Fibroblast of pulmonary artery (primary cell): ENCODE measurements around the gene PXYLP1.

Experiments
- DNase-seq: peaks from one replicate; pipeline ENCODE4 v3.0.0-alpha.2; 2010; ENCODE audit warnings: low read depth
- H3K4me3 ChIP-seq: replicated peaks from 2 replicates; pipeline ENCODE4 v1.5.1; 2011; ENCODE audit warnings: low read depth, mild to moderate bottlenecking, control low read depth, low read length, moderate library complexity
- TF ChIP-seq, protein P1 (sequence below): IDR thresholded peaks from 2 replicates; pipeline ENCODE4 v1.5.1; 2011; ENCODE audit warnings: mild to moderate bottlenecking, control low read depth, low read length, inconsistent platforms; ENCODE audit errors: missing control alignments

The PXYLP1 gene

GRCh38 chr3:141275032-141275422 is 43.4 kb downstream of the PXYLP1 start:
- no peak overlapping the region for H3K4me3 ChIP-seq
- TF ChIP-seq, protein P1, sequence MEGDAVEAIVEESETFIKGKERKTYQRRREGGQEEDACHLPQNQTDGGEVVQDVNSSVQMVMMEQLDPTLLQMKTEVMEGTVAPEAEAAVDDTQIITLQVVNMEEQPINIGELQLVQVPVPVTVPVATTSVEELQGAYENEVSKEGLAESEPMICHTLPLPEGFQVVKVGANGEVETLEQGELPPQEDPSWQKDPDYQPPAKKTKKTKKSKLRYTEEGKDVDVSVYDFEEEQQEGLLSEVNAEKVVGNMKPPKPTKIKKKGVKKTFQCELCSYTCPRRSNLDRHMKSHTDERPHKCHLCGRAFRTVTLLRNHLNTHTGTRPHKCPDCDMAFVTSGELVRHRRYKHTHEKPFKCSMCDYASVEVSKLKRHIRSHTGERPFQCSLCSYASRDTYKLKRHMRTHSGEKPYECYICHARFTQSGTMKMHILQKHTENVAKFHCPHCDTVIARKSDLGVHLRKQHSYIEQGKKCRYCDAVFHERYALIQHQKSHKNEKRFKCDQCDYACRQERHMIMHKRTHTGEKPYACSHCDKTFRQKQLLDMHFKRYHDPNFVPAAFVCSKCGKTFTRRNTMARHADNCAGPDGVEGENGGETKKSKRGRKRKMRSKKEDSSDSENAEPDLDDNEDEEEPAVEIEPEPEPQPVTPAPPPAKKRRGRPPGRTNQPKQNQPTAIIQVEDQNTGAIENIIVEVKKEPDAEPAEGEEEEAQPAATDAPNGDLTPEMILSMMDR = no peak
- no peak for DNase-seq

DNA sequence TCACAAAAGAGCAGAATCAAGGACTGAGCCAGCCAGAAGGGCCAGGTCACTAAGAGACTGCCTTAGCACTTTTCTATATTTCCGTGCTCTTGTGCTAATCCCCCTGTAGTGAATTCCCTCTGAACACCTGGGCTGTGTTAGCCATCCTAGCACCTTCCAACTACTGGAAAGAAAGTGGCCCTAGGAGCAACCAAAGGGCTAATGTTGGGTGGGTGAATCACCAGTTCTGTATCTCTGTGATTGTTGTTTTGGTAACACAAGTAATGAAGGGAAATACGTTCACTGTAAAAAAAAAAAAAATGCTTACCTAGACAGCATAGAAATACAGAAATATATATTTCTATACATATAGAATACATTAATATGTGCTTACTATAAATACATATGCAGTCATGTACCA is 43.9 kb downstream of the PXYLP1 start:
- H3K4me3 ChIP-seq = no peak overlapping the region
- no peak for DNase-seq
- TF ChIP-seq, protein P1 = no peak

DNA sequence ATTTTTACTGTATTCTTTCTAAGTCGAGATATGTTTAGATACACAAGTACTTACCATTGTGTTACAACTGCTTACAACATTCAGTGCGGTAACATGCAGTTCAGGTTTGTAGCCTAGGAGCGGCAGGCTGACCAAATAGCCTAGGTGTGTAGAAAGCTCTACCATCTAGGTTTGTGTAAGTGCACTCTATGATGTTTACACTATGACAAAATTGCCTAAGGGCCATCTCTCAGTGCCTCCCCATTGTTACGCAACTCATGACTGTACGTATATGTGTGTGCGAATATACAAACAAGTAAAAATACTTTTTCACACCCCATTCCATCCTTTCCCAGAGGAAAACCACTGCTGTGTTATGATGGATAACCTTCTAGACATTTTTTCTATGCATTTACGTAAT is 44.3 kb downstream of the PXYLP1 start:
- TF ChIP-seq, protein P1 = no peak
- H3K4me3 ChIP-seq = no peak overlapping the region
- DNase-seq = peak; percentile 67

DNA sequence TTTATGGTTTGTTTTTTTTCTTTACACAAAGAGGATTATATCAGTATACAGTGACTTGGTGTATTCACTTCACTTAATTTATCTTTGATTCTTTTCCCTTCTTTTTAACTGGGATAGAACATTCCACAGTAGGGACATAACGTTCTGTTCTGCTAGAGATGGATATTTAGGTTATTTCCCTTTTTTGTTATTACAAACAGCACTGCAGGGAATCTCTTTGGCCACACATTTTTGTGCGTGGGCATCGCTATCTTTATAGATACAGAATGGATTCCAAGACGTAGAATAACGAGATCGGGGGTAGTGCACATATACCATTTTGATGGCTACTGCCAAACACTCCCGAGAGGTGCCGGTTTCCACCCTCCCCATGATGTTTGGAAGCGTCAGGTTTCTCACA is 44.8 kb downstream of the PXYLP1 start:
- no peak overlapping the region for H3K4me3 ChIP-seq
- TF ChIP-seq, protein P1 = no peak
- DNase-seq = peak; percentile 33

- no peak for DNase-seq
- TF ChIP-seq, protein P1 = no peak
- no peak overlapping the region for H3K4me3 ChIP-seq
These were observed 45.8 kb downstream of the PXYLP1 start for GRCh38 chr3:141277451-141277850.

DNA sequence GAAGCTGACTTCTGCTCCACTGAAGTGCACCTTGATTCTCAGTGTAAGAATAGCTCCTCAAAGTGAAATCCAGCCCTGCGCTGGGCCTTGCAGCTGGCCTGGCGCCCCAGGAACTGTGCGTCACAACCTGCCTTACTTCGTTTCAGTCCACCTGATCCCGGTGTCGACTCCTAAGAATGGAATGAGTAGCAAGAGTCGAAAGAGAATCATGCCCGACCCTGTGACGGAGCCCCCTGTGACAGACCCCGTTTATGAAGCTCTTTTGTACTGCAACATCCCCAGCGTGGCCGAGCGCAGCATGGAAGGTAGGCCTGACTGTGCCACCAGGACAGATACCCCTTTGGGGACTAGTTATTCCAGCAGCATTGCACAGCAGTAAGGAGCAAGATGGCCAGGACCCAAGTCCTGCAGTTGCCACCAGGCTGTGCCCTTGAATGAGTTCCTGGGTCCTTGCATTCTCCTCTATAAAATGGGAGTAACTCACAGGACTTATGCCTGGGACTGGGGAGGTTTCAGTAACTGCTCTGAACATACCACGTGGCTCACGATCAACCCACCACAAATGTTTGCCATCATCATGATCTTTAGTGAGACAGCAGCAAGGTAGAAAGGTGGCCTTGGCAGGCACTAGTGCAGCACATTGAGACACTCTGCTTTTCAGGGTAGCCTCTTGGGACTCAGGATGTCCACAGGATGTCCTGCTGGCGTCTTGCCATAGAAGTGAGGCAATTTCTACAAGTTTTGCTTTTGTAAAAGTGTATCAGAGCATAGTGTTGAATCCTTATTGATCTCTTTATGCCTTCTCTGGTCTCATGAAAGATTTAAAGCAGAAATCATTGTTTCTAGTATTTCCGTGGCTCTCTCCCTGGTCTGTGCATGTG is 46.8 kb downstream of the PXYLP1 start:
- TF ChIP-seq, protein P1 = no peak
- DNase-seq = peak; percentile 36
- no peak overlapping the region for H3K4me3 ChIP-seq
